Activated T-helper 1 cell treated with anti-CD3 and anti-CD28 coated beads, Interleukin-2, amount 50 U/mL, for 16 hours (primary cell): ENCODE measurements around the gene MESD.
A peak's percentile ranks its signal among the peaks of the same experiment; 100 is the strongest.

Experiments used
- DNase-seq, 2 donors: peaks; one replicate each; pipeline ENCODE4 v3.0.0-alpha.2; 2020; ENCODE audit warnings: low read depth in 1 of 2, low spot score in 1 of 2

The MESD gene

GRCh38 chr15:80989518-80990478 is at the start of gene MESD:
Gene MESD (minus strand): TSS chr15:80989819. CDS start chr15:80989791, 28 bp downstream.
- peak; percentile 95 to 98 for DNase-seq

GRCh38 chr15:81038975-81039607 is 49.5 kb upstream of the MESD start:
- no peak for DNase-seq

- DNase-seq, result no peak
Measured at GRCh38 chr15:81037952-81038743, 48.5 kb upstream of the MESD start.

GRCh38 chr15:81033508-81033907 is 43.9 kb upstream of the MESD start:
- DNase-seq, result no peak

GRCh38 chr15:81032818-81033217 is 43.2 kb upstream of the MESD start:
- DNase-seq, result no peak

- DNase-seq, result no peak
Measured at GRCh38 chr15:81032355-81032754, 42.7 kb upstream of the MESD start.

- DNase-seq, result no peak
Measured at GRCh38 chr15:81031203-81031602, 41.6 kb upstream of the MESD start.

GRCh38 chr15:81030301-81030750 is 40.7 kb upstream of the MESD start:
- DNase-seq, result no peak

- no peak for DNase-seq
Measured at GRCh38 chr15:81029414-81030300, 40.0 kb upstream of the MESD start.

- no peak for DNase-seq
Measured at GRCh38 chr15:81026836-81027599, 37.4 kb upstream of the MESD start.

- DNase-seq, result no peak
Measured at GRCh38 chr15:81025721-81026370, 36.2 kb upstream of the MESD start.

- no peak for DNase-seq
Measured at GRCh38 chr15:81024936-81025335, 35.3 kb upstream of the MESD start.

GRCh38 chr15:81024265-81024872 is 34.8 kb upstream of the MESD start:
- no peak for DNase-seq

GRCh38 chr15:81023483-81024264 is 34.1 kb upstream of the MESD start:
- no peak for DNase-seq

- no peak for DNase-seq
Measured at GRCh38 chr15:81021321-81021720, 31.7 kb upstream of the MESD start.

GRCh38 chr15:81018197-81018596 is 28.6 kb upstream of the MESD start:
- DNase-seq, result no peak

GRCh38 chr15:81016489-81017068 is 27.0 kb upstream of the MESD start:
- no peak for DNase-seq
